PC-9 (cell line): Measurements from ENCODE around the gene PRR35. TPM values are rescaled to one million over a fixed set of nuclear protein-coding genes. Genes with fewer than 3 reads are reported as not detected.

Source experiments
- BruUV-seq: library from RNA; stranded (reverse); fragments of 400-500 nt; replicated peaks from 2 replicates; lab custom pipeline; 2021; lab: Mats Ljungman, UMichigan
- CTCF ChIA-PET: fragments of 300-600 bp; sonication (Branson Sonifier 250); formaldehyde crosslinking; loops from one replicate; lab custom pipeline; 2022; ENCODE audit warnings: antibody characterized with exemption; lab: Charles Lee
- POLR2A ChIA-PET: fragments of 300-600 bp; sonication (Branson Sonifier 250); formaldehyde crosslinking; loops from one replicate; lab custom pipeline; 2022; ENCODE audit warnings: antibody characterized with exemption; ENCODE audit not compliant: unreplicated experiment; lab: Charles Lee
- DNase-seq, 2 experiments: peaks; one replicate each; pipeline versions ENCODE4 v3.0.0 to v3.0.0-alpha.2; 2015 to 2022; ENCODE audit warnings: mixed read lengths in 1 of 2
- H2AFZ ChIP-seq: fragments of 200-600 bp; sonication (generic); 2 replicates; pipeline ENCODE4 v1.8.1; 2017; ENCODE audit warnings: antibody characterized with exemption
- H3F3A ChIP-seq: fragments of 200-600 bp; sonication (generic); 2 replicates; pipeline ENCODE4 v1.8.1; 2017; ENCODE audit warnings: antibody characterized with exemption, mild to moderate bottlenecking, low read depth; ENCODE audit not compliant: insufficient read depth
- H3K27ac ChIP-seq: fragments of 200-600 bp; sonication (generic); 2 replicates; pipeline ENCODE4 v1.6.1; 2016; ENCODE audit warnings: mixed run types
- H3K27me3 ChIP-seq: fragments of 200-600 bp; sonication (generic); 2 replicates; pipeline ENCODE4 v1.6.1; 2016; ENCODE audit warnings: low read depth, mixed run types; ENCODE audit not compliant: insufficient read depth
- H3K36me3 ChIP-seq: fragments of 200-600 bp; sonication (generic); 2 replicates; pipeline ENCODE4 v1.6.1; 2016; ENCODE audit warnings: low read depth, mixed run types
- H3K4me1 ChIP-seq: fragments of 200-600 bp; sonication (generic); replicated peaks from 2 replicates; pipeline ENCODE4 v1.6.1; 2016; ENCODE audit warnings: mixed run types; ENCODE audit not compliant: insufficient read depth
- H3K4me2 ChIP-seq: fragments of 200-600 bp; sonication (generic); 2 replicates; pipeline ENCODE4 v1.6.1; 2017; ENCODE audit warnings: mixed run types
- H3K4me3 ChIP-seq: fragments of 200-600 bp; sonication (generic); 2 replicates; pipeline ENCODE4 v1.6.1; 2016; ENCODE audit warnings: mixed run types
- H3K79me2 ChIP-seq: fragments of 200-600 bp; sonication (generic); 2 replicates; pipeline ENCODE4 v1.6.1; 2017; ENCODE audit warnings: low read depth, mixed run types
- H3K9me2 ChIP-seq: fragments of 200-600 bp; sonication (generic); 2 replicates; pipeline ENCODE4 v1.8.1; 2017; ENCODE audit warnings: mild to moderate bottlenecking; ENCODE audit not compliant: insufficient read depth
- H3K9me3 ChIP-seq: fragments of 200-600 bp; sonication (generic); 2 replicates; pipeline ENCODE4 v1.8.1; 2016; ENCODE audit warnings: low read depth; ENCODE audit not compliant: insufficient read depth
- H4K20me1 ChIP-seq: fragments of 200-600 bp; sonication (generic); 2 replicates; pipeline ENCODE4 v1.8.1; 2017; ENCODE audit not compliant: insufficient read depth
- CTCF ChIP-seq: fragments of 200-600 bp; sonication (generic); conservative IDR thresholded peaks from 2 replicates; pipeline ENCODE4 v1.6.1; 2017; ENCODE audit warnings: mixed run types, antibody characterized with exemption, mild to moderate bottlenecking, moderate library complexity
- EZH2 ChIP-seq: fragments of 200-600 bp; sonication (generic); IDR thresholded peaks from 2 replicates; pipeline ENCODE4 v1.8.0; 2017; ENCODE audit warnings: antibody characterized with exemption, low read depth
- intact Hi-C: fragments of 100-400 bp; cut with micrococcal nuclease; formaldehyde crosslinking; loops from one replicate; pipeline ENCODE4 v1.10.0; 2022; ENCODE audit not compliant: unreplicated experiment
- total RNA-seq: library from RNA; stranded (reverse); gene quantifications from 2 replicates; pipeline ENCODE4 v1.2.3, GENCODE V29; 2021

PRR35 gene
- total RNA-seq, 1 experiment from 2014 or later = not detected

- Histone ChIP-seq H3K4me2 (no peak overlapping the region), H3K27ac (no peak overlapping the region), H3K79me2 (peaks cover 39% of the 10 kb centered on the region), H3K4me1 (peaks cover 5% of the 10 kb centered on the region), H4K20me1 (peaks cover 26% of the 10 kb centered on the region), H3K36me3 (no peaks in the 10 kb centered on the region), H3K9me2 (no peaks in the 10 kb centered on the region), H3F3A (peaks cover 9% of the 10 kb centered on the region; the same call in 1 of the 2 replicates), H2AFZ (no peak overlapping the region), H3K27me3 (no peaks in the 10 kb centered on the region), H3K4me3 (no peak overlapping the region), H3K9me3 (no peaks in the 10 kb centered on the region)
- TF ChIP-seq CTCF = no peak
- TF ChIP-seq EZH2 = no peak
- ChIA-PET POLR2A (no interaction called here), CTCF (no interaction called here)
- BruUV-seq = no TSS peak
- DNase-seq = no peak
- intact Hi-C loops = no loop called here
Measured at GRCh38 chr16:598823-599739, 38.9 kb downstream of the PRR35 start.

DNA sequence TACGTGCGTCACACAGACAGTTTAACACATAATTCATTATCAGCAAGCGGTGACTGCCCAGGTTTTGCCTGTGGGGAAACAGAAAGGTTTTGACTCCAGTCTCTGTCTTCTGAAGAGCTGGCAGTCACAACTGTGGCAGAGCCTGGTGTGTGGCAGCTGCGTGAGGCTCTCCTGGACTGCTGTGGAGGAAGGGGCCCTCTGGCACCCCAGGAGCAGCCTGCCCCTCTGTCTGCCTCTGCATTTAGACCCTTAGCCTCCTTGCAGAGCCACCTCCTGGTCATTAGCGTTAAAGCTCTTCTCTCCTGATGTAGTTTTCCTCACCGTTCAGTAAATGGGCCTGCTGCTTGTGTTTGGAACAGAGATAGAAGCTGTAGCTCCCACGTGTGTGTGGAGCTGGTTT is 40.6 kb downstream of the PRR35 start:
- no TSS peak for BruUV-seq
- Histone ChIP-seq H3K9me2 (no peaks in the 10 kb centered on the region), H3K27ac (no peak overlapping the region), H3K9me3 (no peaks in the 10 kb centered on the region), H3K79me2 (peaks cover 30% of the 10 kb centered on the region), H3F3A (peaks cover 9% of the 10 kb centered on the region; the same call in 1 of the 2 replicates), H3K4me2 (no peak overlapping the region), H4K20me1 (peaks cover 19% of the 10 kb centered on the region), H2AFZ (no peak overlapping the region), H3K4me3 (no peak overlapping the region), H3K27me3 (no peaks in the 10 kb centered on the region), H3K36me3 (no peaks in the 10 kb centered on the region), H3K4me1 (no peaks in the 10 kb centered on the region)
- no peak for DNase-seq
- intact Hi-C loops = no loop called here
- POLR2A ChIA-PET = interaction anchor here (0.7 kb wide), 1 partner anchor 28 kb away, joined by 4 read pairs; no protein-coding TSS in a partner anchor
- TF ChIP-seq CTCF (no peak; the same call in 1 of the 2 replicates), EZH2 (no peak)
- CTCF ChIA-PET = interaction anchor here (0.8 kb wide), 1 partner anchor 9 kb away, joined by 3 read pairs; no protein-coding TSS in a partner anchor

DNA sequence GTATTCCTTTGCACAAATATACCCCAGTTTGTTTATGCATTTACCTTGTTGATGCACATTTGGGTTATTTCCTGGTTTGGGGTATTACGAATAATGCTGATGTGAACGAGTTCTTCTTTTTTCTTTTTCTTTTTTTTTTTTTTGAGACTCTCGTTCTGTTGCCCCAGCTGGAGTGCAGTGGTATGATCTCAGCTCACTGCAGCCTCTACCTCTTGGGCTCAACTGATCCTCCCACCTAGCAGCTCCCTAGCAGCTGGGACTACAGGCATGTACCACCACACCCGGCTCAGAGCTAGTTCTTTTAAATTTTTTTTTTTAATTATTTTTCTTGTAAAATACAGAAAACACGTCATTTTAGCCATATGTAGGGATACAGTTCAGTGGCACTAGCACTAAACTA is 43.7 kb downstream of the PRR35 start:
- intact Hi-C loops = no loop called here
- BruUV-seq = no TSS peak
- Histone ChIP-seq H3K4me2 (no peak overlapping the region), H3K9me3 (no peaks in the 10 kb centered on the region), H2AFZ (no peak overlapping the region), H3F3A (peaks cover 4% of the 10 kb centered on the region; the same call in 1 of the 2 replicates), H3K4me3 (no peak overlapping the region), H3K79me2 (peaks cover 18% of the 10 kb centered on the region), H3K9me2 (no peaks in the 10 kb centered on the region), H4K20me1 (peaks cover 17% of the 10 kb centered on the region; the same call in 1 of the 2 replicates), H3K36me3 (no peaks in the 10 kb centered on the region), H3K27ac (no peak overlapping the region), H3K27me3 (no peaks in the 10 kb centered on the region), H3K4me1 (no peaks in the 10 kb centered on the region)
- DNase-seq = no peak
- CTCF ChIA-PET = no interaction called here
- TF ChIP-seq EZH2 (no peak), CTCF (no peak)
- POLR2A ChIA-PET = no interaction called here
